ENCODE results near the gene SCRN1.

The SCRN1 gene

GRCh38 chr7:29926741-29927140 lies 62.9 kb downstream of the SCRN1 start:
- Histone ChIP-seq H3K4me1 (ENCODE audit: control insufficient read depth, insufficient read depth, low read length, poor library complexity, severe bottlenecking) (no peaks in the 10 kb centered on the region), H3K4me3 (ENCODE audit: extremely low read depth, insufficient read depth, low read length, poor library complexity, severe bottlenecking) (no peak overlapping the region), H3K36me3 (ENCODE audit: control insufficient read depth, insufficient read depth, low read length) (peaks cover 91% of the 10 kb centered on the region), H3K9me3 (ENCODE audit: control insufficient read depth, low read length) (no peaks in the 10 kb centered on the region), H3K27ac (ENCODE audit: low read depth, low read length, severe bottlenecking) (no peak overlapping the region)
- 89 to 94% methylated on average over 2 to 3 of the region's 5 CpGs for WGBS, 2 experiments (ENCODE audit: insufficient coverage in 2 of 2)

GRCh38 chr7:29926216-29926615 lies 63.4 kb downstream of the SCRN1 start:
- H3K9me3 ChIP-seq (ENCODE audit: control insufficient read depth, low read length): no peaks in the 10 kb centered on the region
- H3K36me3 ChIP-seq (ENCODE audit: control insufficient read depth, insufficient read depth, low read length): peaks cover 89% of the 10 kb centered on the region
- no peak overlapping the region for H3K4me3 ChIP-seq (ENCODE audit: extremely low read depth, insufficient read depth, low read length, poor library complexity, severe bottlenecking)
- 95 to 98% methylated on average over 9 to 11 of the region's 15 CpGs for WGBS, 2 experiments (ENCODE audit: insufficient coverage in 2 of 2)
- no peak overlapping the region for H3K27ac ChIP-seq (ENCODE audit: low read depth, low read length, severe bottlenecking)
- no peaks in the 10 kb centered on the region for H3K4me1 ChIP-seq (ENCODE audit: control insufficient read depth, insufficient read depth, low read length, poor library complexity, severe bottlenecking)

DNA sequence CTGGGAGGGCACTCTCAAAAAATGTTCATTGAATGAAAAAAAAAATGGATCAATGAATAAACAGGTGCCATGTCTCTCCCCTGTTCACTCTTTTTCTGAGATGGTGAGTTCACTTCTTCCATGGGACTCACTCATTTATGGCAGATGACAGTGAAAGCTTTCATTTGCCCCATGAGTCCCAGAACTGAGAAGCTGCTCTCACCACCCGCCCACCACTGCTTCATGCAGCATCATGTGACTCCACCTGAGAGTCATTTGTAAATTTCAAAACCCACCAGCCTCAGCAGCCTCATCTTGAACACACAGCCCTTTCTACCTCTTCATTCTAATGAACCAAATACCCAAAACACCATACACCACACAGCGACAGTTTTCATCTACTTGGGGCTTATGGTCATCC lies 64.9 kb downstream of the SCRN1 start:
- no peak overlapping the region for H3K27ac ChIP-seq (ENCODE audit: low read depth, low read length, severe bottlenecking)
- no peaks in the 10 kb centered on the region for H3K4me1 ChIP-seq (ENCODE audit: control insufficient read depth, insufficient read depth, low read length, poor library complexity, severe bottlenecking)
- 85 to 88% methylated on average over 1 to 2 of the region's 2 CpGs for WGBS, 2 experiments (ENCODE audit: insufficient coverage in 2 of 2)
- no peaks in the 10 kb centered on the region for H3K9me3 ChIP-seq (ENCODE audit: control insufficient read depth, low read length)
- peaks cover 92% of the 10 kb centered on the region for H3K36me3 ChIP-seq (ENCODE audit: control insufficient read depth, insufficient read depth, low read length)
- no peak overlapping the region for H3K4me3 ChIP-seq (ENCODE audit: extremely low read depth, insufficient read depth, low read length, poor library complexity, severe bottlenecking)

DNA sequence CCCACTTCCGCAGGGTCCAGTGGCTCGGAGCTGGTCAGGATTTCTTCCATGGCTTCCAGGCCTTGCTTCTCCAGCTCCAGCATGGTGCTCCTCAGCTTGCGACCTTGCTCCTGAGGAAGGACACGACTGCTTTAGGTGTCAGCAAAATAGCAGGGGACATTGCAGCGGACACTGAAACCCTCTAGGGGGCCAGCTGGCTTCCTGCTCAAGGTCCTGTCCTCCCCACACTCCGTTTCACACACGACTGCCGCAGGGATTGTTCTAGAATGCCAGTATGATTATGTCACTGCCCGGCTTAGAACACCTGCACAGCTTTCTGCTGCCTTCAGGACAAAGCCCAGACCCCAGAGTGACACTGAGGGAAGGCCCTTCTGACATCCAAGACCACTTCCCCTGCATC lies 65.6 kb downstream of the SCRN1 start:
- Histone ChIP-seq H3K4me3 (ENCODE audit: extremely low read depth, insufficient read depth, low read length, poor library complexity, severe bottlenecking) (no peak overlapping the region), H3K4me1 (ENCODE audit: control insufficient read depth, insufficient read depth, low read length, poor library complexity, severe bottlenecking) (no peaks in the 10 kb centered on the region), H3K9me3 (ENCODE audit: control insufficient read depth, low read length) (no peaks in the 10 kb centered on the region), H3K36me3 (ENCODE audit: control insufficient read depth, insufficient read depth, low read length) (peaks cover 92% of the 10 kb centered on the region), H3K27ac (ENCODE audit: low read depth, low read length, severe bottlenecking) (no peak overlapping the region)
- 86 to 89% methylated on average over 9 of the region's 9 CpGs for WGBS, 2 experiments (ENCODE audit: insufficient coverage in 2 of 2)

- Histone ChIP-seq H3K9me3 (ENCODE audit: control insufficient read depth, low read length) (no peaks in the 10 kb centered on the region), H3K36me3 (ENCODE audit: control insufficient read depth, insufficient read depth, low read length) (peaks cover 94% of the 10 kb centered on the region), H3K4me3 (ENCODE audit: extremely low read depth, insufficient read depth, low read length, poor library complexity, severe bottlenecking) (no peak overlapping the region), H3K4me1 (ENCODE audit: control insufficient read depth, insufficient read depth, low read length, poor library complexity, severe bottlenecking) (no peaks in the 10 kb centered on the region), H3K27ac (ENCODE audit: low read depth, low read length, severe bottlenecking) (no peak overlapping the region)
- 78 to 87% methylated on average over 5 to 7 of the region's 7 CpGs for WGBS, 2 experiments (ENCODE audit: insufficient coverage in 2 of 2)
Observed at GRCh38 chr7:29922921-29923700, 66.5 kb downstream of the SCRN1 start.

GRCh38 chr7:29921404-29922010 lies 68.1 kb downstream of the SCRN1 start:
- peaks cover 86% of the 10 kb centered on the region for H3K36me3 ChIP-seq (ENCODE audit: control insufficient read depth, insufficient read depth, low read length)
- no peaks in the 10 kb centered on the region for H3K9me3 ChIP-seq (ENCODE audit: control insufficient read depth, low read length)
- no peak overlapping the region for H3K4me3 ChIP-seq (ENCODE audit: extremely low read depth, insufficient read depth, low read length, poor library complexity, severe bottlenecking)
- no peaks in the 10 kb centered on the region for H3K4me1 ChIP-seq (ENCODE audit: control insufficient read depth, insufficient read depth, low read length, poor library complexity, severe bottlenecking)
- H3K27ac ChIP-seq (ENCODE audit: low read depth, low read length, severe bottlenecking): no peak overlapping the region
- 58 to 63% methylated on average over 2 to 4 of the region's 4 CpGs for WGBS, 2 experiments (ENCODE audit: insufficient coverage in 2 of 2)

DNA sequence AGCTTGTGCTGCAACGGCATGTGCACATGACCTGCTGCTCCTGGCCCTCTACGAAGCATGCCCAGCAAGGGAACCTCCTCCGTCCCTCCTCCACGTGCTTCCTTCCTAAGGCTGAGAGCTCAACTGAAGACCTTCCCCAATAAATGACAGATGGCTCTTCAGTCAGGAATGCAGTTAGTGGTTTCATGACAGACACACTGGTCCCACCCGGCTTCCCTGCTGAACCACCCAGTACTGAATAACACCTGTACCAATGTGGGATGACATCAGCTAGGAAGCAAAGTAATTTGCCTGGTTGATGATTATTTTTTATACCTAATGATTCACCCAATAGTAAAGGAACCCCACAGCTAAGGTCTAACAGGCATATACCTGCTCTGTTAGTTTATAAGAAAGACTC lies 69.1 kb downstream of the SCRN1 start:
- no peak overlapping the region for H3K4me3 ChIP-seq (ENCODE audit: extremely low read depth, insufficient read depth, low read length, poor library complexity, severe bottlenecking)
- H3K9me3 ChIP-seq (ENCODE audit: control insufficient read depth, low read length): no peaks in the 10 kb centered on the region
- H3K4me1 ChIP-seq (ENCODE audit: control insufficient read depth, insufficient read depth, low read length, poor library complexity, severe bottlenecking): no peaks in the 10 kb centered on the region
- H3K36me3 ChIP-seq (ENCODE audit: control insufficient read depth, insufficient read depth, low read length): peaks cover 77% of the 10 kb centered on the region
- H3K27ac ChIP-seq (ENCODE audit: low read depth, low read length, severe bottlenecking): no peak overlapping the region
- WGBS, 2 experiments (ENCODE audit: insufficient coverage in 2 of 2): 93 to 100% methylated on average over 3 to 4 of the region's 5 CpGs

DNA sequence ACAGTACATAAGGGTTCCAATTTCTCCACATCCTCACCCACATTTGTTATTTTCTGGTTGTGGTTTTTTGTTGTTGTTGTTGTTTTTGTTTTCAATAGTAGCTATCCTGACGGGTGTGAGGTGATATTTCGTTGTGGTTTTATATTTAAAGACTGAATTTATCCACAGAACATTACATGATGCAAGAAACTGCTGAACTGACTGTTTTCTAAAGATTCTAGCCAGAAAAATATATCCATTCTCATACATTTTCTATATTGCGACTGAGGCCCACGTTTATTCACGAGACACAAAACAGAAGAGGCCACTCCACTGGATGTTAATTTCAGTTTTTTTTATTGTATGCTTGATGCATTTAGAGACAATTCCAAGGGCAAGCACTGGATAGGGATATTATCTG lies 69.8 kb downstream of the SCRN1 start:
- Histone ChIP-seq H3K27ac (ENCODE audit: low read depth, low read length, severe bottlenecking) (no peak overlapping the region), H3K4me1 (ENCODE audit: control insufficient read depth, insufficient read depth, low read length, poor library complexity, severe bottlenecking) (no peaks in the 10 kb centered on the region), H3K4me3 (ENCODE audit: extremely low read depth, insufficient read depth, low read length, poor library complexity, severe bottlenecking) (no peak overlapping the region), H3K36me3 (ENCODE audit: control insufficient read depth, insufficient read depth, low read length) (peaks cover 70% of the 10 kb centered on the region), H3K9me3 (ENCODE audit: control insufficient read depth, low read length) (no peaks in the 10 kb centered on the region)
- WGBS, 2 experiments (ENCODE audit: insufficient coverage in 2 of 2): 100% methylated on average over 3 of the region's 5 CpGs; no CpG with 5 or more reads in 1 of the 2 experiments

DNA sequence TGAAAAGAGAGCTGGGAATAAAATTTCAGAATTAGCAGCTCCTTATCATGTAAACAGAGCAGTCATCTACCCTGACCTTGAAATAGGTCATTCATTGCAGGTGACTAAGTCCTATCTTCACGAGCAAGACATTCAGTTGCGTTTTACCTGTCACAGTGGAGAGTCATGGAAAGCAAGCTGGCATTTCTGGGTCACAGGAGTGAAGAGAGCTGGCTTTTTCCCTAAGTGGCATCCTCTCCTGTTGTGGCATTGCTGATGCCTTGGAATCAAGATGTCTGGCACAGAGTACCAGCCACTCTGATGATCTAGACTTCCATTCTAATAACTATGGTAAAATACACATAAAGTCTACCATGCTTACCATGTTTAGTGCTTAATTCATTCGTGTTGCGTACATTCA lies 70.8 kb downstream of the SCRN1 start:
- Histone ChIP-seq H3K9me3 (ENCODE audit: control insufficient read depth, low read length) (no peaks in the 10 kb centered on the region), H3K4me3 (ENCODE audit: extremely low read depth, insufficient read depth, low read length, poor library complexity, severe bottlenecking) (no peak overlapping the region), H3K4me1 (ENCODE audit: control insufficient read depth, insufficient read depth, low read length, poor library complexity, severe bottlenecking) (no peaks in the 10 kb centered on the region), H3K27ac (ENCODE audit: low read depth, low read length, severe bottlenecking) (no peak overlapping the region), H3K36me3 (ENCODE audit: control insufficient read depth, insufficient read depth, low read length) (peaks cover 61% of the 10 kb centered on the region)
- WGBS, 2 experiments (ENCODE audit: insufficient coverage in 2 of 2): 88 to 100% methylated on average over 4 of the region's 4 CpGs

DNA sequence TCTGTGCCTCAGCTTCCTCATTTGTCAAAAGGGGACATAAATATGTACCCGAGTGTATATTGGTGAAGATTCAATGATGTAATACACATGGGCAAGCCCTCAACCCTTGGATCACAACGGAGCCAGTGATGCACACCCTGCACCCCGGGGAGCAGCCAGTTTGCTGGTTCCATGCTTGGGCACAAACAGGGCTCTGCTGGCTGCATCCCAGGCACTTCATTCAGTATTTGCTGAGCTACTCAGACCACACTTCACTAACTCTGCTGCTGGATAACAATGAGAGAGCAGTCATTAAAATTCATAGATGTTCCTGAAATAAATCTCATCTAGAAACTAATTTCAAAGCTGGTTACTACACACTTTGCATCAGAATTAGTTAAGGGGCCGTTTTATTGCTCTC lies 72.0 kb downstream of the SCRN1 start:
- H3K9me3 ChIP-seq (ENCODE audit: control insufficient read depth, low read length): no peaks in the 10 kb centered on the region
- H3K27ac ChIP-seq (ENCODE audit: low read depth, low read length, severe bottlenecking): no peak overlapping the region
- H3K4me1 ChIP-seq (ENCODE audit: control insufficient read depth, insufficient read depth, low read length, poor library complexity, severe bottlenecking): no peaks in the 10 kb centered on the region
- WGBS, 2 experiments (ENCODE audit: insufficient coverage in 2 of 2): 91% methylated on average over 3 of the region's 4 CpGs; no CpG with 5 or more reads in 1 of the 2 experiments
- H3K4me3 ChIP-seq (ENCODE audit: extremely low read depth, insufficient read depth, low read length, poor library complexity, severe bottlenecking): no peak overlapping the region
- H3K36me3 ChIP-seq (ENCODE audit: control insufficient read depth, insufficient read depth, low read length): peaks cover 49% of the 10 kb centered on the region
